GM23248 (cell line): Measurements from ENCODE around the gene OR5H14.

Experiments used
- EZH2 ChIP-seq: fragments of 200-600 bp; sonication (generic); IDR thresholded peaks from 2 replicates; pipeline ENCODE4 v1.6.1; 2018; ENCODE audit warnings: antibody characterized with exemption, mild to moderate bottlenecking; ENCODE audit not compliant: insufficient read depth, poor library complexity, severe bottlenecking
- EZH2phosphoT487 ChIP-seq: fragments of 200-600 bp; sonication (generic); IDR thresholded peaks from 2 replicates; pipeline ENCODE4 v1.6.1; 2018; ENCODE audit warnings: antibody characterized with exemption, moderate library complexity, mild to moderate bottlenecking, low read depth; ENCODE audit not compliant: insufficient read depth

DNA sequence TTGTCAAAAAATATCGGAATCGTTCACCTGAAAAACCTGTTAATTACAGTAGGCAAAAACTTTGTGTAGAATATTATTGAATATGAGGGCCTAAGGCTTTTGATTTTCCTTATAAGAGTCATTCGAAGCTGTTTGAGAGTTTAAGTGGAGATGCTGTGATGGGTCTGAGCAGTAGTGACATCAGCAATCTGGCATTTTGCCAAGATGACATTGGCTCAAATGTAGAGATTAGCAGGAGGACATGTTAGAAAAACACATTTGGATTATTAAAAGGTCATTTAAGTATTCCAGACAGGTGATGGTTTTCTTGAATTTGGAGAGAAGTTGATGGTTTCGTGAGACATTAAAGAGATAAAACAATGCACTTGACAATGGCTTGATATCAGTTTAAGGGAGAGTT, 47.4 kb upstream of the OR5H14 start:
- TF ChIP-seq EZH2phosphoT487 (no peak), EZH2 (no peak)
